Anterior cingulate cortex (tissue), 58 donors: ENCODE data around the gene HNRNPL.
"Not testable (repeated sequence)": the region's sequence is repeated elsewhere in the genome, so short reads cannot be mapped to it uniquely, and the experiment has no call there.

Experiments
- DNase-seq, 58 donors: peaks; one replicate each; lab custom pipeline; 2025; lab: John Stamatoyannopoulos, UW

Gene HNRNPL

GRCh38 chr19:38834104-38834490, 15.7 kb downstream of the HNRNPL start:
- DNase-seq: no peak

DNA sequence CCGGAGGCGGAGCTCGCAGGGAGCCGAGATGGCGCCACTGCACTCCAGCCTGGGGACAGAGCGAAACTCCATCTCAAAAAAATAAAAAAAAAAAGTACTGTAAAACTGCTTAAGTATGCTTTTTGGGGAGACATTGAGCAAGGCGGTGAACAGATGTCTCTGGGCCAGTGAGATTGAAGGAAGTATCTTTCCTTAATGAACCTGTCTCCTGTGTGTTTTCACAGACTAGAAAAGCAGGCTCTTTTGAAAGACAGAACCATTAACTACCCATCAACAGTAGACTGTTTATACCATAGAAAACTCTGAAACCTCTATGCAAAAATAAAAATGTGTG, 16.7 kb downstream of the HNRNPL start:
- DNase-seq: no peak

DNA sequence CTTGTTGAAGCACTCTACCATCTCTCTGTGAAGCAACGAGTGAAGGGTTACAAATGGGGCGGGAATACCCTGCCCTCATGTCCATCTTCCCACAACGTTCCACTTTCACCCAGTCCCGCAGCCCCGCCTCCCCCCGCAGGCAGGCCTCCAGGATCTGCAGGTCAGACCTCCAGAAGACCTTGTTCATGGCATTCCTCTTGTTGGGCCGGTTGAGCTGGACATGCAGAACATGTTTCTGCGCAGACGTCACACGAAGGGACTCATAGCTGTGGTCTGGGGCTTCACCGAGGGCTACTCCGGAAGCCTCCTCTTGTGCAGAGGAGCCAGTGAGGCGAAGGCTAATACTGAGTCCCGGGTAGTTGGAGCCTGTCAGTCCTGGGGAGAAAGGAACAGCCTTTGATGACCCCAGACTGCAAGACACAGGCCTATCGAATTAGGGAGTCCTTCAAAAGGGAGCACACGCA, 18.6 kb downstream of the HNRNPL start:
- DNase-seq: peak in 36 of 58 donors; percentile 7 to 72 (median 38)

DNA sequence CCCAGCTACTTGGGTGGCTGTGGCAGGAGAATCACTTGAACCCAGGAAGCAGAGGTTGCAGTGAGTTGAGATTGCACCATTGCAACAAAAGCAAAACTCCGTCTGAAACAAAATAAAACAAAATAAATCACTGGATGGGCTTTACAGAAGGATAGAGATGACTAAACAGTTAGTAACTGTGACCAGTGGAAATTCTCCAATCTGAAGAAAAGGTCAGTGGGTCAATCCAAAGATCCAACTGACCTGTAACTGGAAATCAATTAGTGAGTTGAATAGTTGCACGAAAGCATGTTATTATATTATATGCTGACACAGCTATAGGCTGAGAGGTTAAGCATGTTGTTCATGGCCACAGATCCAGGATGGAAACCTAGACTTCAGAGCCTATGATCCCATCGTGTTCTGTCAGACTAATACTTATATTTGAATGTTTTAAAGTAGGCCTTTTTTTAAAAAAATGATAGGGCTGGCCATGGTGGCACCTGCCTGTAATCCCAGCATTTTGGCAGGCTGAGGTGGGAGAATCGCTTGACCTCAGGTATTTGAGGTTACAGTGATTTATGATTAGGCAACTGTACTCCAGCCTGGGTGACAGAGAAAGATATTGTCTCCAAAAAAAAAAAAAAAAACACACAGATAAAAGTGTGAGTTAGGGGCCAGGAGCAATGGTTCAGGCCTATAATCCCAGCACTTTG, 19.6 kb downstream of the HNRNPL start:
- DNase-seq: no peak

DNA sequence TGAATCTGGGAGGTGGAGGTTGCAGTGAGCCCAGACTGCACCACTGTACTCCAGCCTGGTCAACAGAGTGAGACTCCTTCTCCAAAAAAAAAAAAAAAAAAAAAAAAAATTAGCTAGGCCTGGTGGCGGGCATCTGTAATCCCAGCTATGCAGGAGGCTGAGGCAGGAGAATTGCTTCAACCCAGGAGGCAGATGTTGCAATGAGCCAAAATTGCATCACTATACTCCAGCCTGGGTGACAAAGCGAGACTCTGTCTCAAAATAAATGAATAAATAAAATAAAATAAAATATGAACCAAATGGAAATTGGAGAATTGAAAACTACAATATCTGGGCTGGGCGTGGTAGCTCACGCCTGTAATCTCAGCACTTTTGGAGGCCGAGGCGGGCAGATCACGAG, 20.6 kb downstream of the HNRNPL start:
- DNase-seq: not testable (repeated sequence)

DNA sequence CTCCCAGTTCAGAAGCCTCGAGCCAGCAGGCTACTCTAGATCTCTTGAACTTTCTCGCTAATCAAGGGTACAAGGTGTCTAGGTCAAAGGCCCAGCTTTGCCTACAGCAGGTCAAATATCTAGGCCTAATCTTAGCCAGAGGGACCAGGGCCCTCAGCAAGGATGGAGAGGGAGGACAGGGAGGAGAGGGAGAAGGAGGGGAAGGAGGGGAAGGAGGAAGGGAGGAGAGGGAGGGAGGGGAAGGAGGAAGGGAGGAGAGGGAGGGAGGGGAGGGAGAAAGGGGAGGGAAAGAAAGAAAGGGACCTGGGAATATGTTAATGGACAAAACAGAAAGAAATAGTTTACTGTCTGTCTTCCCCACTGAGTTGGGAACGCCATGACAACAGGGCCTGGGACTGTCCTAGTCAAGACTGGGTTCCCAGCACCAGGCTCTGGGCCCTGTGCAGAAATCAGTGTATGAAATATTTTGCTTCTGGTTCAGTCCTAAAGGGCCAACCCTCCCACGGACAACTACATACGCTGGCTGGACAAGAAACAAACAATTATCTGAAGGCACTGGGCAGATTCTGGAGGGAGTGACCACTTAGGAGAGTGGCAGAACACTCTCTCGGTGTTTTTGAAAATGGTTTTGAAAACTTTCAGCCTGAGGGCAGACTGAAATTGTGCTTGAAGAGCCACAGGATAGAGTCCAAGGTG, 22.8 kb downstream of the HNRNPL start:
- no peak for DNase-seq

GRCh38 chr19:38825936-38826335, 23.9 kb downstream of the HNRNPL start:
- DNase-seq: not testable (repeated sequence)

DNA sequence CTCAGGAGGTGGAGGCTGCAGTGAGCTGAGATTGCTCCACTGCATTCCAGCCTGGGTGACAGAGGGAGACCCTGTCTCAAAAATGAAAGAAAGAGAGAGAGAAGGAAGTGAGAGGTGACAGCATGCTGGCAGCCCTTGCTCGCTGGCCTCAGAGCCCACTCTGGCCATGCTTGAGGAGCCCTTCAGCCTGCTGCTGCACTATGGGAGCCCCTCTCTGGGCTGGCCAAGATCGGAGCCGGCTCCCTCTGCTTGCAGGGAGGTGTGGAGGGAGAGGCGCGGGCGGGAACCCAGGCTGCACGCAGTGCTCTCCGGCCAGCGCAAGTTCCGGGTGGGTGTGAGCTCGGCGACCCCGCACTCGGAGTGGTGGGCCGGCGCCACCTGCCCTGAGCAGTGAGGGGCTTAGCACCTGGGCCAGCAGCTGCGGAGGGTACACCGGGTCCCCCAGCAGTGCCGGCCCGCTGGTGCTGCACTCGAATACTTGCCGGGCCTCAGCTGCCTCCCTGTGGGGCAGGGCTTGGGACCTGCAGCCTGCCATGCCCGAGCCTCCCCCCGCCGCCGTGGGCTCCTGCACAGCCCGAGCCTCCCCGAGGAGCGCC, 28.5 kb downstream of the HNRNPL start:
- not testable (repeated sequence) for DNase-seq

- DNase-seq: no peak
These were observed 30.4 kb downstream of the HNRNPL start for GRCh38 chr19:38819231-38819920.

GRCh38 chr19:38817081-38817480, 32.7 kb downstream of the HNRNPL start:
- DNase-seq: no peak

DNA sequence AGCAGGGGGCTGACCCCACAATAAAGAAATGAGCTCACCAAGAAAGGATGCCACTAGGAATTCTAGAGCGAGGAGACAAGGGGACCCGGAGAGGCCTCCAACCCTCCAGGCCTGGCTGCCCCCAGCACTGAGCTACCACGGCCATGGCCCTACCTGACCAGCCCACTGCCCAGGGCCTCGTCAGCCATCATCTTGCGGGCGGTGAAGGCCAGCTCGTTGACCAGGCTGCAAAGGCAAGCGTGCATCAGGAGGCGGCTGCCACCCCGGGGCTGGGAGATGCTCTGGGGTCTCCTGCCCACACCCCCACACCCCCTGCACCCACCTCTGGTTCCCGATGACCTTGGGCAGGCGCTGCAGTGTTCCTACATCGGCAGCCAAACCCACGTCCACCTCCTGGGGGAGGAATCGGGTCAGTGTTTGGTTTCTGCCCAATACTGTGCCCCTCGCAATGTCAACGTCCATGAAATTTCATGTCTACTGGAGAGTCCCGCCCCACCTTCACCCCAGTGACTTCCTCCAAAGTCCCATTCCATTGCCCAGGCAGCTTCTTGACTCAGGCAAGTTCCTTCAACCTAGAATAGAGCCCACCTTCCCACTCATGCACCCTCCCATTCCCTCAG, 33.5 kb downstream of the HNRNPL start:
- DNase-seq: no peak

DNA sequence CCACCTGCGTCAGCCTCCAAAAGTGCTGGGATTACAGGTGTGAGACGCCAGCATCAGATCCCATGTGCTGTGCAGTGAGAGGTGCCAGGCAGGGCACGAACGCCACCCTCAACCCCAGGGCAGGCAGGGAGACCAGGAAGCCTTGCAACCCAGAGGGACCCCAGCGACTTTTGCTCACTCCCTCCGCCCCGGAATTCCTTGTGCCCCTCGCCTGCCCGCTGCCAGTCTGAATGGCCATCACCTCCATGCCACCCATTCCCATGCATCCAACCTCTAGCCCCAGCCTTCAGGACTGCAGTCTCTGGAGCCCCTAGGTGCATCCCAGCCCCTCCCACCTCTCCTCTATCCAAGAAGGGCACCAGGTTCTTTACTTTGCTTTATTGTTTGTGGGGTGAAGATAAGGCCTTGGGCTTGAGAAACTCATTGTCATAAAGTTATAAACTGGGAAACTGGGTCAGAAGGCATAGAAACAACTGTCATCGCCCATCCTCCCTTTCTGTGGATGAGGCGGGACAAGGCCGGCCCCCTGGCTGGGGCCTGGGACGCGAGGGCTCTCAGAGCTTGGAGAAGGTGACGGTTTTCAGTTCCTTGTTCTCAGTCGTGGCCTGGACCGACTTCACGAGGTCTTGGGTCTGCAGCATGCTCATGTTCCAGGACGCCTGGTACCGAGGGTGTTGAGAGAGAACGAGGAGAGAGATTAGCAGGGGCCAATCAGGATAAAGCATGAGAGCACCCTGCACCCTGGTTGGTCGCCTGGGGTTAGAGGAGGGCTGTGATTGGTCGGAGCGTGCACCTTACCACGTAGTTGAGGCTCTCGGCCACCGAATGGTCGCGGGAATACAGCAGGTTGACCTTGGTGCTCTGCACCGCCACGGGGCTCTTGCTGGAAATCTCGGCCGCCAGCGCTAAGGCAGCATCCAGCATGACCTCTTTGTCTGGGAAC, 34.5 kb downstream of the HNRNPL start:
- no peak for DNase-seq

DNA sequence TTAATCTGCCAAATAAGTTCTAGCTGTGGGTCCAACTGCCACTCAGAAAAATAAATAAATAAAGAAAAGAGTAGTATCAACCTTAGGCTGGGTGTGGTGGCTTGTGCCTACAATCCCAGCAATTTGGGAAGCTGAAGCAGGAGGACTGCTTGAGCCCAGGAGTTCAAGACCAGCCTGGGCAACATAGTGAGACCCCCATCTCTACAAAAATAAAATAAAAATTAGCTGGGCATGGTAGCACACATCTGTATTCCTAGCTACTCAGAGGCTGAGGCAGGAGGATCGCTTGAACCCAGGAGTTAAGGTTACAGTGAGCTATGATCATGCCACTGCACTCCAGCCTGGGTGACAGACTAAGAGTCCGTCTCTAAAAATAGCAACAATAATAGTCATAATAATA, 35.9 kb downstream of the HNRNPL start:
- DNase-seq: not testable (repeated sequence)

DNA sequence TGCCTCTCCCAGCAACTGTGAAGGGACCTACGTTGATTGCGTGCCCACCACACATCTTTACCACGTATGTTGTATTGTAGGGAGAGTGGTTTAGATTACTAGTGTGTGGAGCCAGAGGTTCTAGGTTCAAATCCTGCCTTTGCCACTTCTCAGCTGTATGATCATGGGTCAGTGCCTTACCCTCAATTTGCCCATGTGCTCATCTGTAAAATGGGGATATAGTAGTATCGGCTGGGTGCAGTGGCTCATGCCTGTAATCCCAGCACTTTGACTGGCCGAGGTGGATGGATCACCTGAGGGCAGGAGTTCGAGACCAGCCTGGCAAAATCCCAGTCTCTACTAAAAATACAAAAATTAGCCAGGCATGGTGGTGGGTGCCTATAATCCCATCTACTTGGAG, 36.5 kb downstream of the HNRNPL start:
- DNase-seq: no peak

DNA sequence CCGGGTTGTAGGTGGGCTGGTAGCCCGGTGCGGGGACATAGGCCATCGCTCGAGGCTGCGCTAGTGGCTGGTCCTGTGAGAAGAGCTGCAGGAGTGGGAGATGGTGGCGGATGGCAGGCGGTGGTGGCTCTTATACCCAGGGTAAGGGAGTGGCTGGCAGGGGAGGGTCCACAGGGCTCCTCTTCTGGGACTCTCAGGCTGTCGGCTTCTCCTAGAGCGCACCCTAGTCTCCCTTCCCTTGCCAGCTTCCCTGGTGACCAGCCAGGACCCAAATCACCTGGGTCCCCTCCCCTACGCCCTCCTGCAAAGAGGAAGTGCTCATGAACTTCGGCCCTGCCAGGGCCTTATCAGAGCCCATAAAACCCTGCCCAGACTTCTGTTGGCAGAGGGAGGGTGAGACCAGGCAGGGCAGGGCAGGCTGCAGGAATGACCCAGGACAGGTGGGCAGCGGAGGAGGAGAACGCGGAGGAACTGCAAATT, 36.9 kb downstream of the HNRNPL start, which contains the start of gene LGALS4:
LGALS4 (minus strand) TSS at position 105 of the 480 bp plus-strand sequence; CDS start at position 46, 59 bp downstream.
- DNase-seq: no peak

- no peak for DNase-seq
These were observed 37.6 kb downstream of the HNRNPL start for GRCh38 chr19:38812009-38812840.

GRCh38 chr19:38809592-38810252, 40.1 kb downstream of the HNRNPL start:
- DNase-seq: no peak

GRCh38 chr19:38808741-38809140, 41.0 kb downstream of the HNRNPL start:
- DNase-seq: no peak
